DND-41 (cell line): ENCODE measurements around the gene C9orf72.

Experiments used
- CTCF ChIP-seq: IDR thresholded peaks from 2 replicates; pipeline ENCODE4 v1.5.1; 2012; ENCODE audit warnings: borderline replicate concordance, low read length, moderate library complexity, mild to moderate bottlenecking; ENCODE audit not compliant: poor library complexity, severe bottlenecking; ENCODE audit errors: extremely low read depth
- EZH2 ChIP-seq: IDR thresholded peaks from 3 replicates; pipeline ENCODE4 v1.6.1; 2012; ENCODE audit warnings: borderline replicate concordance, low read depth, mild to moderate bottlenecking, moderate library complexity, low read length, inconsistent platforms; ENCODE audit not compliant: severe bottlenecking

GRCh38 chr9:27572061-27572460, 1.2 kb downstream of the C9orf72 start:
- TF ChIP-seq CTCF (no peak), EZH2 (no peak)
